Measurements from ENCODE around the gene DMRT2. TPM values are rescaled to one million over a fixed set of nuclear protein-coding genes. Genes with fewer than 3 reads are reported as not detected.

The DMRT2 gene
- total RNA-seq, 1 donor from 2014 or later, result not detected

DNA sequence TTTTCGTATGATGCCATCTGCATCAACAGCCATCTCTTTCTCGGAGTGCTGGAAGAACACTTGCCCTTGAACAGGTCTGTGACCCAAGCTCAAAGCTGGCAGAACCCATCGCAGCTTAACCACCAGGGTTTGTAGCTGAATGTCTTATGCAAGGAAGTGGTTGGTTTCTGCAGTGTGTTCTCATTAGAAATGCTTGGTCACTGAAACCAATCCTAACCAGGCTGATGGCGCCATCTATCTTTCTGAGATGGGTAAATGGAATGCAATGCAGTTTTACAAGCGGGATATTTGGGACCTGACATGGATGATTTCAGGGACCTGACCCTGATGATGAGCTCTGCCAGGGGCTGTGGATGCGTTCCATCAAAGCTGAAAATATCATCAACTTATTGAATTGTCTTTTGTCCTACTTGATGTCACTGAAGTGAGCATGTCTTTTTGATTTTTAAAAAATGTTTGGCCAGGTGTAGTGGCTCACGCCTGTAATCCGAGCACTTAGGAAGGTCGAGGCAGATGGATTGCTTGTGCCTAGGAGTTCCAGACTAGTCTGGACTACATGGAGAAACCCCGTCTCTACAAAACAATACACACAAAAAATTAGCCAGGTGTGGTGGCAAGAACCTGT is 45.0 kb upstream of the DMRT2 start:
- H3K4me3 Mint-ChIP-seq, result no peak overlapping the region

DNA sequence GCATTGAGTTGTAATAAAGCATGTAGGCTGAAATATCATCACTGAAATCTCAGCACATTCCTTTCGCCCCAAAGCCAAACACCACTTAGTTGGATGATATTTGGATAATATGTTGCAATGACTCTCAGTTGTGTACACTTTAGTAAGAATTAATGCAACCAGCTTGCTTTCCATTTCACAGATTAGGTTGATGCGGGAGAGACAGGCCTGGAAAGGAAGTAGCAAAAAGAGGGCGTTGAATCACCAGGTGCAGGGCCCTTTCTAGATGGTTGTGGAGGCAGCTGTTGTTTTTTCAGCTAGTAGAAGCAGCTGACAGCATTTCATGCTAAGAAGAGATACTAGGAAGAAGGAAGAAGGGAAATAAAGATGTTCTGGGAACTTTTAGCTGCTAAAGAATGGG is 42.8 kb upstream of the DMRT2 start:
- Histone ChIP-seq H3K36me3 (no peaks in the 10 kb centered on the region), H3K9me3 (ENCODE audit: low read depth) (no peaks in the 10 kb centered on the region), H3K4me3 (no peak overlapping the region), H3F3A (ENCODE audit: low read depth) (no peaks in the 10 kb centered on the region), H3K27me3 (peaks cover 24% of the 10 kb centered on the region), H3K4me1 (no peaks in the 10 kb centered on the region), H2AFZ (replicated peaks) (no peak overlapping the region), H3K9ac (no peak overlapping the region), H3K4me2 (no peak overlapping the region), H3K79me2 (ENCODE audit: low read depth) (no peaks in the 10 kb centered on the region), H3K27ac (no peak overlapping the region), H4K20me1 (ENCODE audit: low read depth) (no peaks in the 10 kb centered on the region)
- TF ChIP-seq EZH2 (IDR thresholded peaks at IDR 0.05) (no peak), EZH2phosphoT487 (IDR thresholded peaks at IDR 0.05) (no peak)
- TF ChIP-seq, protein P1, sequence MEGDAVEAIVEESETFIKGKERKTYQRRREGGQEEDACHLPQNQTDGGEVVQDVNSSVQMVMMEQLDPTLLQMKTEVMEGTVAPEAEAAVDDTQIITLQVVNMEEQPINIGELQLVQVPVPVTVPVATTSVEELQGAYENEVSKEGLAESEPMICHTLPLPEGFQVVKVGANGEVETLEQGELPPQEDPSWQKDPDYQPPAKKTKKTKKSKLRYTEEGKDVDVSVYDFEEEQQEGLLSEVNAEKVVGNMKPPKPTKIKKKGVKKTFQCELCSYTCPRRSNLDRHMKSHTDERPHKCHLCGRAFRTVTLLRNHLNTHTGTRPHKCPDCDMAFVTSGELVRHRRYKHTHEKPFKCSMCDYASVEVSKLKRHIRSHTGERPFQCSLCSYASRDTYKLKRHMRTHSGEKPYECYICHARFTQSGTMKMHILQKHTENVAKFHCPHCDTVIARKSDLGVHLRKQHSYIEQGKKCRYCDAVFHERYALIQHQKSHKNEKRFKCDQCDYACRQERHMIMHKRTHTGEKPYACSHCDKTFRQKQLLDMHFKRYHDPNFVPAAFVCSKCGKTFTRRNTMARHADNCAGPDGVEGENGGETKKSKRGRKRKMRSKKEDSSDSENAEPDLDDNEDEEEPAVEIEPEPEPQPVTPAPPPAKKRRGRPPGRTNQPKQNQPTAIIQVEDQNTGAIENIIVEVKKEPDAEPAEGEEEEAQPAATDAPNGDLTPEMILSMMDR (IDR thresholded peaks at IDR 0.05), result no peak
- Mint-ChIP-seq H3K27me3 (ENCODE audit: insufficient read depth, low read depth) (peaks cover 8% of the 10 kb centered on the region), H3K27ac (no peak overlapping the region), H3K4me1 (no peaks in the 10 kb centered on the region), H3K9me3 (no peaks in the 10 kb centered on the region), H3K4me3 (no peak overlapping the region), H3K36me3 (no peaks in the 10 kb centered on the region)
- no peak for DNase-seq (ENCODE audit: low spot score)

More for the DNA sequence above, 45.0 kb upstream of the DMRT2 start:
- no peak overlapping the region for H3K4me3 ChIP-seq
- H3K9me3 Mint-ChIP-seq, result no peaks in the 10 kb centered on the region
- no peaks in the 10 kb centered on the region for H3K79me2 ChIP-seq (ENCODE audit: low read depth)
- no peaks in the 10 kb centered on the region for H3K36me3 Mint-ChIP-seq
- H4K20me1 ChIP-seq (ENCODE audit: low read depth), result no peaks in the 10 kb centered on the region
- no peak overlapping the region for H3K27ac ChIP-seq
- no peaks in the 10 kb centered on the region for H3K4me1 Mint-ChIP-seq
- H3F3A ChIP-seq (ENCODE audit: low read depth), result no peaks in the 10 kb centered on the region
- H3K4me2 ChIP-seq, result no peak overlapping the region
- TF ChIP-seq EZH2phosphoT487 (IDR thresholded peaks at IDR 0.05), result no peak
- no peak for TF ChIP-seq EZH2 (IDR thresholded peaks at IDR 0.05)
- TF ChIP-seq, protein P1 (IDR thresholded peaks at IDR 0.05), result peak; percentile 64
- no peaks in the 10 kb centered on the region for H3K4me1 ChIP-seq
- peak; percentile 61 for DNase-seq (ENCODE audit: low spot score)
- peaks cover 24% of the 10 kb centered on the region for H3K27me3 ChIP-seq
- peaks cover 9% of the 10 kb centered on the region for H3K27me3 Mint-ChIP-seq (ENCODE audit: insufficient read depth, low read depth)
- H3K9ac ChIP-seq, result no peak overlapping the region
- H3K9me3 ChIP-seq (ENCODE audit: low read depth), result no peaks in the 10 kb centered on the region
- H3K27ac Mint-ChIP-seq, result no peak overlapping the region
- no peaks in the 10 kb centered on the region for H3K36me3 ChIP-seq
- H2AFZ ChIP-seq (replicated peaks), result no peak overlapping the region

DNA sequence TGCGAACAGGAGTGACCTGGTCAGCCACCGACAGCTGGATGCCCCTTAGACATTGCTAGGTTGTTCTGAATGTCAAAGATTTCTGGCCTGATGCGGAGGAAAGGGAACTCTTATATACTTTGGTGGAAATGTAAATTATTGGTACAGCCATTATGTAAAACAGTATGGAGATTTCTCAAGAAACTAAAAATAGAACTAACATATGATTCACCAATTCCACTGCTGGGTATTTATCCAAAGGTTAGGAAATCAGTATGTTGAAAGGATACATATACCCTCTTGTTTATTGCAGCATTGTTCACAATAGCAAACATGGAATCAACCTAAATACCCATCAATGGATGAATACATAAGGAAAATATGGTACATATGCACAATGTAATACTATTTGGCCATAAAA is 41.9 kb upstream of the DMRT2 start:
- no peak overlapping the region for H3K4me2 ChIP-seq
- H3K27ac ChIP-seq, result no peak overlapping the region
- H3K36me3 Mint-ChIP-seq, result no peaks in the 10 kb centered on the region
- no peaks in the 10 kb centered on the region for H3K9me3 Mint-ChIP-seq
- peaks cover 9% of the 10 kb centered on the region for H3K27me3 Mint-ChIP-seq (ENCODE audit: insufficient read depth, low read depth)
- TF ChIP-seq EZH2 (IDR thresholded peaks at IDR 0.05) (no peak), EZH2phosphoT487 (IDR thresholded peaks at IDR 0.05) (no peak)
- TF ChIP-seq, protein P1 (IDR thresholded peaks at IDR 0.05), result no peak
- H3K36me3 ChIP-seq, result no peaks in the 10 kb centered on the region
- no peak overlapping the region for H3K27ac Mint-ChIP-seq
- no peaks in the 10 kb centered on the region for H3K4me1 ChIP-seq
- DNase-seq (ENCODE audit: low spot score), result no peak
- H4K20me1 ChIP-seq (ENCODE audit: low read depth), result no peaks in the 10 kb centered on the region
- no peaks in the 10 kb centered on the region for H3K9me3 ChIP-seq (ENCODE audit: low read depth)
- H3K4me1 Mint-ChIP-seq, result no peaks in the 10 kb centered on the region
- peaks cover 24% of the 10 kb centered on the region for H3K27me3 ChIP-seq
- H3K4me3 ChIP-seq, result no peak overlapping the region
- no peak overlapping the region for H3K4me3 Mint-ChIP-seq
- no peaks in the 10 kb centered on the region for H3F3A ChIP-seq (ENCODE audit: low read depth)
- H3K9ac ChIP-seq, result no peak overlapping the region
- no peaks in the 10 kb centered on the region for H3K79me2 ChIP-seq (ENCODE audit: low read depth)
- H2AFZ ChIP-seq (replicated peaks), result no peak overlapping the region
